Central memory CD4-positive, alpha-beta T cell (primary cell): Measurements from ENCODE around the gene PATL1.
"Not testable (repeated sequence)": the region's sequence is repeated elsewhere in the genome, so short reads cannot be mapped to it uniquely, and the experiment has no call there.

Experiments used
- DNase-seq: peaks from one replicate; pipeline ENCODE4 v3.0.0; 2022
- total RNA-seq, 3 experiments: gene quantifications; one replicate each; lab custom pipeline; 2026; lab: John Stamatoyannopoulos, UW

Gene PATL1
- 48.3 to 65.2 (median 60.9) reads per million in 3 experiments for total RNA-seq

- peak; percentile 99 for DNase-seq
These were observed at the start of gene PATL1 for GRCh38 chr11:59668950-59669610. PATL1 (minus strand) TSS chr11:59669037; CDS start chr11:59668895, 142 bp downstream.

- no peak for DNase-seq
These were observed 47.2 kb upstream of the PATL1 start for GRCh38 chr11:59716051-59716450.

GRCh38 chr11:59713745-59714144 lies 44.9 kb upstream of the PATL1 start, which contains the start of gene OR10V1:
OR10V1 (minus strand) TSS chr11:59713845; CDS start chr11:59713845, 0 bp downstream.
- no peak for DNase-seq

DNA sequence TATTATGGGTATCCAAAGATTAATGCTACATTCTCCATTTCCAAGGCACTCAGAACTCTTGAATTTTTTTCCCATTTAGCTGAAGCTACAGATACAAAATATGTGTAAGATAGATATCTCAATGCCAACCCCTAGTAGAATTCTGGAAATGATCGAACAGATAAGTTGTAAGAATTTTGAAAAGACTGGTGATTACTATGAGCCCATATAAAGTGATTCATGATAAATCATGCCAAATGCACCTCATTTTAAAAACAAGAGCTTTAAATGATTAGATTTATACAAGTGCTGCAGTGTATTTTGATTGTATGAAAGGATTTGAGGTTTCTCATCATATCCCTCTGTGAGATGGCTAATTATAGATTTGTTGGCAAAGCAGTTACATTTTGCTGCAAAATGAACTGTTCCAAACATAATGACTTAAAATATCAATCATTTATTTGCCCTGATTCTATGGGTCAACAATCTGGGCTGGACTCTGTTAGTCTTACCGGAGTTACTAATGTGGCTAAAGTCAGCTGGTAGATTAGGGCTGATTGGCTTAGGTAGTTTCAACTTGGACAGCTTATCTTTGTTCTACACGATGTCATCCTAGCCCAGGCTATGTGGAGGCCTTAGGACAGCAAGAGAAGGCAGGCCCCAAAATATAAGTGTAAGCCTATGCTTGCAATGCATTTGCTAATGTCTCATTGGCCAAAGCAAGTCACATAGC lies 41.5 kb upstream of the PATL1 start:
- DNase-seq = no peak

- no peak for DNase-seq
These were observed 39.7 kb upstream of the PATL1 start for GRCh38 chr11:59708537-59708936.

GRCh38 chr11:59707371-59707770 lies 38.5 kb upstream of the PATL1 start:
- DNase-seq = no peak

DNA sequence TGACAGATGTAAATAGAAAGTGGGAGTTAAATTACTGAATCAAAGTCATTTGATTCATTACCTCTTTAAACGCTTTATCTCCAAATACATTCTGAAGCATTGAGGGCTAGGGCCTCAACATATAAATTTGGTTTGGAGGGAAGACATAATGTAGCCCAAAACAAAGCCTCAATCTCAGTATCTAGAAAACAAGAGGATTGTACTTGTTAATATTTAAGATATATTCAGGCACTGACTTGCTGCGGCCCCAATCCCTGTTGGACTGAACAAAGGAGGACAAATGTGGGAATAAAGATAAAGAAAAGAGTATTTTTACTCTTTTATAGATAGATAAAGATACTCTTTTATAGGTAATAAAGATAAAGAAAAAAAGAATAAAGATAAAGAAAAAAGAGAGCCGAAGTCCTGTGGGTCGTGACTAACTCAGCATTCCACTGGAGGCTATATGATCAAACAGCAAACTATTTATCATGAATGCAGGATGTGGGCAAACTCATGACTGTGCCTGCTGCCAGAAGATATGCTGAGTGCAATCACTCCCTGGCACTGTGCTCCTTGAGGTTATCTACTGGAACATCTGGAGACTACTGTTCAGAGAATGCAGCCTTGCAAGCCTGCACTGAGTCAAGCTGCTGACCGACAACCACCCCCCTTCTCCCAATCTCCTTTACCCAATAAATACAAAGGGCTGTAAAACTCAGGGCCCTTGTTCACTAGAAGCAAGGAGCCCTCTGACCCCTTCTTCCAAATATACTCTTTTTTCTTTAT lies 37.9 kb upstream of the PATL1 start:
- DNase-seq = no peak

- no peak for DNase-seq
These were observed 36.5 kb upstream of the PATL1 start for GRCh38 chr11:59705294-59705693.

DNA sequence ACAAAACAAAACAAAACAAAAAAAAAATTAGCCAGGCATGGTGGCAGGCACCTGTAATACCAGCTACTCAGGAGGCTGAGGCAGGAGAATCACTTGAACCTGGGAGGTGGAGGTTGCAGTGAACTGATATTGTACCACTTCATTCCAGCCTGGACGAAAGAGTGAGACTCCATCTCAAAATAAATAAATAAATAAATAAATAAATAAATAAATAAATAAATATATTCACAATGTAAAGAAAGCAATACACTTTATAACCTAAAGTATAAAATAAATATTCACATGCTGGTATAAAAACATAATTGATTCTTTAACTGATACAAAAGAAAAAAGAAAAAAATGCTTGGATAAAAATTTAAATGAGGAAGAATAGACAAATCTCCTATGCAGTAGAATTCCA lies 34.7 kb upstream of the PATL1 start:
- not testable (repeated sequence) for DNase-seq

DNA sequence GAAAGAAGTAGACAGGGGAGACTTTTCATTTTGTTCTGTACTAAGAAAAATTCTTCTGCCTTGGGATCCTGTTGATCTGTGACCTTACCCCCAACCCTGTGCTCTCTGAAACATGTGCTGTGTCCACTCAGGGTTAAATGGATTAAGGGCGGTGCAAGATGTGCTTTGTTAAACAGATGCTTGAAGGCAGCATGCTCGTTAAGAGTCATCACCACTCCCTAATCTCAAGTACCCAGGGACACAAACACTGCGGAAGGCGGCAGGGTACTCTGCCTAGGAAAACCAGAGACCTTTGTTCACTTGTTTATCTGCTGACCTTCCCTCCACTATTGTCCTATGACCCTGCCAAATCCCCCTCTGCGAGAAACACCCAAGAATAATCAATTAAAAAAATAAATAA lies 31.3 kb upstream of the PATL1 start:
- not testable (repeated sequence) for DNase-seq

DNA sequence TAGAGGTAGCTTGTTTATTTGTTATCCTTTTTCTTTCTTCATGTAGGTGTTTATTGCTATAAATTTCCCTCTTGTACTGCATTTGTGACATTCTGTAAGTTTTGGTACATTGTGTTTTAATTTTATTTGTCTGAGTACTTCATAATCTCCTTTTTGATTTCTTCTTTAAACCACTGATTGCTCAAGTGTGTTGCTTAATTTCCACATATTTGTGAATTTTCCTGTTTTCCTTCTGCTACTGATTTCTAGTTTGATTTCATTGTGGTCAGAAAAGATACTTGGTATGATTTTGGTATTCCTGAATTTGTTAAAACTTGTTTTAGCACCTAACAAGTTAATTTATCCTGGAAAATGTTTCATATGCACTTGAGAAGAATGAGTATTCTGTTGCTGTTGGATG lies 29.7 kb upstream of the PATL1 start:
- no peak for DNase-seq

GRCh38 chr11:59692915-59693314 lies 24.1 kb upstream of the PATL1 start:
- no peak for DNase-seq

DNA sequence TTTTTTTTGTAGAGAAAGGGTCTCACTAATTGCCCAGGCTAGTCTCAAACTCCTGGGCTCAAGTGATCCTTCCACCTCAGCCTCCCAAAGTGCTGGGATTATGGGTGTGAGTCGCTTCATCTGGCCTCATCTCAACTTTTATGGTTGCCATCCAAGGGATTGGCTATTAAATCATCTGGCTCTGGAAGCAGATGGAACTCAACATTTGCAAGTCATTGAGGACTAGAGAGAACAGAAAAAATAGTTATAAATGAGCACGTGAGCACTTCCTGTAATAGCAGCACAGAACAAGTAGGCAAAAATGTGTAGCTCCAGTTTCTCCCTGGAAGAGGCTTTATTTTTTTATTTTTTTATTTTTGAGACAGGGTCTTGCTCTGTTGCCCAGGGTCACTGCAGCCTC lies 22.3 kb upstream of the PATL1 start:
- DNase-seq = no peak

DNA sequence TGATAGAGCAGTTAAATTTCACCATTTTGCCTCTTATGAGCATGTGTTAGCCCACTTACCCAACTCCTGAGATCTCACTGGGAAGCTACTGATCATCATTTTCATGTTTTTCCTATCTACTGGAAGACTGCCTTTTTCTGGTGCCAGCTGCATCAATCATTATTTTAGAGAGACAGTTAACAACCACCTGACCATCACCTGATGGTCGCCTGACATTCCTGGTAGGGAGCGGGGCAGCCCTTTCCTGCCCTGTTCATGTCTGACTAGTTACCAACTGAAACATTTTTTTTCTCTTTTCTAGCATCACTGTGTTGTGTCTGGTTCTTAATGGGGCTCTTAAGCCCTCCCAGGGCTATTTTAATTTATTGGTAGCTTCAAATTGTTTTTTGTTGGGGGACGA lies 20.2 kb upstream of the PATL1 start:
- no peak for DNase-seq

GRCh38 chr11:59681260-59681725 lies 12.5 kb upstream of the PATL1 start:
- DNase-seq = not testable (repeated sequence)

- peak; percentile 36 for DNase-seq
These were observed 11.7 kb upstream of the PATL1 start for GRCh38 chr11:59680287-59681154.

GRCh38 chr11:59679347-59679746 lies 10.5 kb upstream of the PATL1 start:
- no peak for DNase-seq

- DNase-seq = no peak
These were observed 10.0 kb upstream of the PATL1 start for GRCh38 chr11:59678813-59679165.

DNA sequence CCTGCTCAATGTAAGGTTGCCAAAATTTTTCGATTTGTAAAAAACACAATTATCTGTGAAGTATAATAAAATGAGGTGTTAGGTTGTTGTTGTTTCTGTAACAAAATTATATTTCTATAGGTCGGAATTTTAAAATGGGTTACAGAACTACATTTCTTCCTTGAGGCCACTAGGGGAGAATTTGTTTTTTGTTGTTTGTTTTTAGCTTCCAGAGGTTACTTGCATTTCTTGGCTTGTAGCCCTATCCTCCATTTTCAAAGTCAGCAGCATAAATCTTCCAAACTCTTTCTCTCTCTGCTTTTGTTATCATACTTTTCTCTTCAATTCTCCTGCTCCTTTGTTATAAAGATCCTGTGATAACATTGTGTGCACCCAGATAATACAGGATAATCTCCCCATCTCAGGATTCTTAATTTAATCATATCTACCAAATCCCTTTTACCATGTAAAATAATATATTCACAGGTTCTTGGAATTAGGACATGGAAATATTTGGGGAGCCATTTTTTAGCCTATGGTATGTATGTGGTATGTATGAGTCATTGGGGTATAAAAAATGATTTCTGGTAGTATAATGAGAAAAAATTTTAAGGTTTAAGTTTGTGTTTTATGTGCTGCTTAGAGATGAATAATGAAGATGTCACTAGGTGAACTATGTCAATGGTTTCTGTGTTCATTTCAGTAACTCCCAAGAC lies 9.4 kb upstream of the PATL1 start:
- no peak for DNase-seq

GRCh38 chr11:59676205-59676604 lies 7.4 kb upstream of the PATL1 start:
- no peak for DNase-seq

GRCh38 chr11:59674291-59674690 lies 5.5 kb upstream of the PATL1 start:
- no peak for DNase-seq

DNA sequence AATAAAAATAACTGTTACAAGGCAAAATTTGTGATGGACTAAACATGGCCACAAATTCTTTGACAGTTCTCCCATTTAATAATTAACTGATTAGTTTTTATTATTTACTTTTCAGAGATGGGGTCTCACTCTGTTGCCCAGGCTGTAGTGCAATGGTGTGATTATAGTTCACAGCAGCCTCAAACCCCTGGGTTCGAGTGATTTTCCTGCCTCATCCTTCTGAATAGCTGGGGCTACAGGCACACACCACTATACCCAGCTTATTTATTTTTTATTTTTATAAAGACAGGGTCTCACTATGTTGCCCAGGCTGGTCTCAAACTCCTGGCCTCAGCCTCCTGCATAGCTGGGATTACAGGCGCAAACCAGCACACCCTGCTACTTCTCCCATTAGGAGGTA lies 4.5 kb upstream of the PATL1 start:
- DNase-seq = no peak
